Adrenal gland (tissue), 5 donors: ENCODE measurements around the gene CD46.

Source experiments
- POLR2A ChIP-seq, 2 donors: fragments of 450-650 bp; IDR thresholded peaks; one replicate each; pipeline ENCODE4 v1.6.1; 2017; ENCODE audit warnings: antibody characterized with exemption in 2 of 2, mild to moderate bottlenecking in 2 of 2, moderate library complexity in 1 of 2
- TF ChIP-seq, protein P1 (sequence below), 6 experiments: fragments of 450-650 bp in 4 of 6; fragments of 200-600 bp in 2 of 6; sonication (generic) in 1 of 6; IDR thresholded peaks; 1 replicate in 5 of 6; 2 replicates in 1 of 6; pipeline versions ENCODE4 v1.5.1 to v1.8.0; 2016 to 2021; ENCODE audit warnings: antibody characterized with exemption in 6 of 6, mild to moderate bottlenecking in 2 of 6, moderate library complexity in 1 of 6
- donor health status: DM: no; HTN: no; CAD: no.

DNA sequence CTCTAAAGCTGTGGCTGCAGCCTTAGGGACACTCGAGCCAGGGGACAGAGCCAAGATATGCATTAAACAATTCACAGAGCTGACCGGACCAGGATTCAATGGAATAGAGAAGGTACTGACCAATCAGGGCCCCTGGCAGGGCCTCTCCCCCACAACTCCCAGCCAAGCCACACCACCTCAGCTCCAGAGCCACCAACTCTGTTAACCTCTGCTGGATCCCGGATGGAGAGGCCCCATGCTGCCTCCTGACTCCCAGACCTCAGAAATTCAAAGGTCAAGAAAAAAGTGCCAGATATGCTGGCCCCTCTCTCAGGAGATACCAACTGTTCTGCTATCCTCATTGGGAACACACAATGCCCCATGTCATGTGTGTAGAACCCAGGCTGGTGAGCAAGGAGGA, 62.1 kb downstream of the CD46 start:
- TF ChIP-seq, protein P1, sequence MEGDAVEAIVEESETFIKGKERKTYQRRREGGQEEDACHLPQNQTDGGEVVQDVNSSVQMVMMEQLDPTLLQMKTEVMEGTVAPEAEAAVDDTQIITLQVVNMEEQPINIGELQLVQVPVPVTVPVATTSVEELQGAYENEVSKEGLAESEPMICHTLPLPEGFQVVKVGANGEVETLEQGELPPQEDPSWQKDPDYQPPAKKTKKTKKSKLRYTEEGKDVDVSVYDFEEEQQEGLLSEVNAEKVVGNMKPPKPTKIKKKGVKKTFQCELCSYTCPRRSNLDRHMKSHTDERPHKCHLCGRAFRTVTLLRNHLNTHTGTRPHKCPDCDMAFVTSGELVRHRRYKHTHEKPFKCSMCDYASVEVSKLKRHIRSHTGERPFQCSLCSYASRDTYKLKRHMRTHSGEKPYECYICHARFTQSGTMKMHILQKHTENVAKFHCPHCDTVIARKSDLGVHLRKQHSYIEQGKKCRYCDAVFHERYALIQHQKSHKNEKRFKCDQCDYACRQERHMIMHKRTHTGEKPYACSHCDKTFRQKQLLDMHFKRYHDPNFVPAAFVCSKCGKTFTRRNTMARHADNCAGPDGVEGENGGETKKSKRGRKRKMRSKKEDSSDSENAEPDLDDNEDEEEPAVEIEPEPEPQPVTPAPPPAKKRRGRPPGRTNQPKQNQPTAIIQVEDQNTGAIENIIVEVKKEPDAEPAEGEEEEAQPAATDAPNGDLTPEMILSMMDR (IDR thresholded peaks at IDR 0.05), result no peak
- no peak for TF ChIP-seq POLR2A (IDR thresholded peaks at IDR 0.05)
